Measurements from ENCODE around the gene CBFA2T3.

DNA sequence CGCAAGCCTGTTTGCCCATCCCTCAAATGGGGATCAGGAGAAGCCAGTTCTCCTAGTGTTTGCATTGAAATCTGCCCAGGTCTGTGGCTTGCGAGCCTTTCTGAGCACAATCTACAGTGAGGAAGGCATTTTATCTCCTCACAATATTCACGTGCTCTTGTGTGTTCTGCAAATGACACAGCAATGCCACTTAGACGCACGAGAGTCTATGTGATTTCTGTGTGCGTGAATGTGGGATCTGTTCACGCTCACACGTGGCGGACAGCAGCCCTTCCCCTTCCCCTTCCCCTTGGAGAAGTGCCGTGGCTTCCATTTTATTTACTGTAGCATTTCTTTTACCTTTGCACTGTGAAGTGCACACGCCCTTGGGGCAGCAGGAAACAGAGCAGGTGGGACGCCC is 17.7 kb upstream of the CBFA2T3 start:
- TF ChIP-seq, protein P1, sequence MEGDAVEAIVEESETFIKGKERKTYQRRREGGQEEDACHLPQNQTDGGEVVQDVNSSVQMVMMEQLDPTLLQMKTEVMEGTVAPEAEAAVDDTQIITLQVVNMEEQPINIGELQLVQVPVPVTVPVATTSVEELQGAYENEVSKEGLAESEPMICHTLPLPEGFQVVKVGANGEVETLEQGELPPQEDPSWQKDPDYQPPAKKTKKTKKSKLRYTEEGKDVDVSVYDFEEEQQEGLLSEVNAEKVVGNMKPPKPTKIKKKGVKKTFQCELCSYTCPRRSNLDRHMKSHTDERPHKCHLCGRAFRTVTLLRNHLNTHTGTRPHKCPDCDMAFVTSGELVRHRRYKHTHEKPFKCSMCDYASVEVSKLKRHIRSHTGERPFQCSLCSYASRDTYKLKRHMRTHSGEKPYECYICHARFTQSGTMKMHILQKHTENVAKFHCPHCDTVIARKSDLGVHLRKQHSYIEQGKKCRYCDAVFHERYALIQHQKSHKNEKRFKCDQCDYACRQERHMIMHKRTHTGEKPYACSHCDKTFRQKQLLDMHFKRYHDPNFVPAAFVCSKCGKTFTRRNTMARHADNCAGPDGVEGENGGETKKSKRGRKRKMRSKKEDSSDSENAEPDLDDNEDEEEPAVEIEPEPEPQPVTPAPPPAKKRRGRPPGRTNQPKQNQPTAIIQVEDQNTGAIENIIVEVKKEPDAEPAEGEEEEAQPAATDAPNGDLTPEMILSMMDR (IDR thresholded peaks at IDR 0.05): no peak
- TF ChIP-seq ZFX (IDR thresholded peaks at IDR 0.05; ENCODE audit: borderline replicate concordance): no peak

All from 22Rv1 (cell line).